OCI-LY3 (cell line): Measurements from ENCODE around the gene LAMTOR2.
"Not testable (repeated sequence)": the region's sequence is repeated elsewhere in the genome, so short reads cannot be mapped to it uniquely, and the experiment has no call there.

Experiments used
- CTCF ChIP-seq: fragments of 200-600, 300-600 bp; sonication (generic); IDR thresholded peaks from 2 replicates; pipeline ENCODE4 v1.5.1; 2014; ENCODE audit warnings: antibody characterized with exemption, low read length, low read depth
- EZH2phosphoT487 ChIP-seq: fragments of 200-600 bp; shearing (Covaris generic); IDR thresholded peaks from 2 replicates; pipeline ENCODE4 v1.6.1; 2018; ENCODE audit warnings: antibody characterized with exemption, mixed run types, low read depth

DNA sequence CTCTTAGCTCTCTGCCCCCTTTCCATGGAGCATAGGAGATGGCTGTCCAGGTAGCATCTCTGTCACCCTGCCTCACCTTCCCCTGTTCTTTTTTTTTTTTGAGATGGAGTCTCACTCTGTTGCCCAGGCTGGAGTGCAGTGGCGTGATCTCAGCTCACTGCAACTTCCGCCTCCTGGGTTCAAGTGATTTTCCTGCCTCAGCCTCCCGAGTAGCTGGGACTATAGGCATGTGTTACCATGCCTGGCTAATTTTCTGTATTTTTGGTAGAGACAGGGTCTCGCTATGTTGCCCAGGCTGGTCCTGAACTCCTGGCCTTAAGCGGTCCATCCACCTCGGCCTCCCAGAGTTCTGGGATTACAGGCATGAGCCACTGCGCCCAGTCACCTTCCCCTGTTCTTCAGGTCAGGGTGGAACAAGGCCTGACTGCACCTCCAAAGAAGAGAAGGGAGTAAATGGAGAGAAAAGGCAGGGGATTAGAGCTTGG lies 16.8 kb downstream of the LAMTOR2 start:
- TF ChIP-seq CTCF, EZH2phosphoT487: not testable (repeated sequence)
